ENCODE data around the gene SPIRE1.
"Not testable (repeated sequence)": the region's sequence is repeated elsewhere in the genome, so short reads cannot be mapped to it uniquely, and the experiment has no call there.

The SPIRE1 gene

GRCh38 chr18:12551943-12552878 lies 105.7 kb downstream of the SPIRE1 start:
- peak; percentile 23 for DNase-seq

GRCh38 chr18:12551466-12551865 lies 106.4 kb downstream of the SPIRE1 start:
- not testable (repeated sequence) for DNase-seq

GRCh38 chr18:12543697-12544096 lies 114.2 kb downstream of the SPIRE1 start:
- no peak for DNase-seq

GRCh38 chr18:12540751-12541150 lies 117.2 kb downstream of the SPIRE1 start:
- no peak for DNase-seq

- DNase-seq: not testable (repeated sequence)
Measured at GRCh38 chr18:12539158-12539557, 118.7 kb downstream of the SPIRE1 start.

- DNase-seq: no peak
Measured at GRCh38 chr18:12534820-12535219, 123.1 kb downstream of the SPIRE1 start.

GRCh38 chr18:12532661-12533060 lies 125.2 kb downstream of the SPIRE1 start:
- no peak for DNase-seq

GRCh38 chr18:12531749-12532148 lies 126.2 kb downstream of the SPIRE1 start:
- DNase-seq: no peak

- no peak for DNase-seq
Measured at GRCh38 chr18:12520442-12520992, 137.4 kb downstream of the SPIRE1 start.

GRCh38 chr18:12518832-12519531 lies 138.9 kb downstream of the SPIRE1 start:
- DNase-seq: no peak

GRCh38 chr18:12518326-12518725 lies 139.6 kb downstream of the SPIRE1 start:
- DNase-seq: no peak

- DNase-seq: no peak
Measured at GRCh38 chr18:12517142-12517825, 140.6 kb downstream of the SPIRE1 start.

GRCh38 chr18:12516049-12516630 lies 141.8 kb downstream of the SPIRE1 start:
- no peak for DNase-seq

- no peak for DNase-seq
Measured at GRCh38 chr18:12515550-12515949, 142.4 kb downstream of the SPIRE1 start.

GRCh38 chr18:12507007-12507406 lies 150.9 kb downstream of the SPIRE1 start:
- no peak for DNase-seq

- DNase-seq: no peak
Measured at GRCh38 chr18:12500986-12501385, 156.9 kb downstream of the SPIRE1 start.

GRCh38 chr18:12497839-12498238 lies 160.1 kb downstream of the SPIRE1 start:
- no peak for DNase-seq

GRCh38 chr18:12497296-12497695 lies 160.6 kb downstream of the SPIRE1 start:
- DNase-seq: no peak

- no peak for DNase-seq
Measured at GRCh38 chr18:12492907-12493306, 165.0 kb downstream of the SPIRE1 start.

GRCh38 chr18:12491611-12492435 lies 166.1 kb downstream of the SPIRE1 start:
- no peak for DNase-seq

- no peak for DNase-seq
Measured at GRCh38 chr18:12485479-12486105, 172.3 kb downstream of the SPIRE1 start.

All from right hindlimb (tissue), 1 donor.